ENCODE data around the gene PTPRN2. TPM values are rescaled to one million over a fixed set of nuclear protein-coding genes. Genes with fewer than 3 reads are reported as not detected.

PTPRN2 gene
- total and polyA plus RNA-seq, 2 of the 8 experiments (the other 6 are each of a cell fraction or from before 2014, with no cell fraction given): 2.6 to 4.5 TPM

DNA sequence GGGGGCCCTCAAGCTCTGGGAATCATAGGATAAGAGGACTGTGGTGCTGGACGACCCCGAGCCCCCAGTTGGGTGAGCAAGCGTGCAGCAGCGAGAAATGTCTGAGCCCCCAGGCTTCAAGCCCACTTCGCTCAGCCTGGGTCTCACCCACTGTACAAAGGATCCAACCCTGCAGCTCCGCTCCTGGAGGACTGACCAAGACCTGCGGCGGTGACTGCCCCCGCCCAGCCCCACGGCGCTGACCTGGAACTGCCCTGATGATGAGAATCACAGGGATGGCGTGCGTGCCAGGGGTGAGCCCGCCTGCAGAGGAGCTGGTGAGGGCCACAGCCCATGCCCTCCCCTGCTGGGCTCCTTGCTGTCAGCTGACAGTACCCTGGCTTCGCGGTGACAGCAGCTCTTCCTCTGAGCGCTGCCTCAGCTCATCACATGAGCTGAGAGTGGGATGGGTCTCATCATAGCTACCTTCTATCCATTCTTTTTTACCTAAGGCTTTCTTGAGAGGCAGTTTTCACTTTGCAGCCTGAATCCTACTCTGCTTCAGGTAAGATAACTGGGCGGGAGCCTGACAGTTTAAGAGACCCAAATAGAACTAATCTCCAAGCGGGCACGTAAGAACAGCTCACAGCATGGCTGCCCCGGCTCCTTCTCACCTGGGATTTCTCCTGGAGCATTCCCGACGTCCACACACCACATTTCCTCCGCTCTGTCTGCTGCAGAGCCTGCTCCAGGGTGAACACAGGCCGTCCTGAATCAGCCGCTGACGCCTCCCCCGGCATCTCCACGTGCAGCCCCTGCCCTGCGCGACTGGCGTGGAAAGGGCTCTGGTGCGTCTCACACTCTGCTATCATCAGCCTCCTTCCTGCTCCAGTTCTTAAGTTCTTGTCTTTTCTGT is 329.9 kb downstream of the PTPRN2 start:
- H4K5ac ChIP-seq (ENCODE audit: insufficient read length, low read depth, low read length): no peak overlapping the region
- no peak overlapping the region for H4K91ac ChIP-seq (replicated peaks; ENCODE audit: insufficient read length, low read length)
- H3K36me3 ChIP-seq (ENCODE audit: control insufficient read depth in 2 of 4, insufficient read depth in 4 of 4, low read length in 3 of 4): peaks cover 0 to 4% (median 0%) of the 10 kb centered on the region in 4 experiments; a peak in 1 of 8 replicates
- H3K18ac ChIP-seq (ENCODE audit: extremely low read depth, low read length): no peak overlapping the region
- no peak overlapping the region for H2AFZ ChIP-seq (ENCODE audit: low read length)
- H3K27me3 ChIP-seq (replicated peaks in 1 of 4; ENCODE audit: control insufficient read depth in 3 of 4, extremely low read depth in 1 of 4, insufficient read depth in 3 of 4, low read length in 3 of 4): no peaks in the 10 kb centered on the region
- no peak overlapping the region for H2BK120ac ChIP-seq (replicated peaks; ENCODE audit: low read depth, low read length)
- H4K8ac ChIP-seq (ENCODE audit: extremely low read depth, insufficient read depth, low read length): no peak overlapping the region
- no peak for DNase-seq (ENCODE audit: low read depth in 1 of 2, low spot score in 2 of 2)
- peaks cover 8% of the 10 kb centered on the region for H3K23me2 ChIP-seq (ENCODE audit: low read depth, low read length)
- H2BK15ac ChIP-seq (ENCODE audit: low read length): no peak overlapping the region
- no peak overlapping the region for H2BK12ac ChIP-seq (ENCODE audit: low read depth, low read length)
- H3K23ac ChIP-seq (ENCODE audit: insufficient read length): no peak overlapping the region
- H4K20me1 ChIP-seq (replicated peaks in 1 of 2; ENCODE audit: control insufficient read depth in 1 of 2, insufficient read depth in 2 of 2, low read length in 2 of 2): peaks cover 0 to 7% of the 10 kb centered on the region in 2 experiments
- no peak overlapping the region for H3K4me2 ChIP-seq (ENCODE audit: insufficient read depth in 1 of 2, low read depth in 2 of 2, low read length in 2 of 2)
- no peak overlapping the region for H3K27ac ChIP-seq (ENCODE audit: low read depth, low read length)
- no peak overlapping the region for H3K14ac ChIP-seq (ENCODE audit: insufficient read length)
- peaks cover 0 to 3% (median 0%) of the 10 kb centered on the region in 4 experiments; a peak in 1 of 7 replicates for H3K4me1 ChIP-seq (replicated peaks in 1 of 4; ENCODE audit: control insufficient read depth in 3 of 4, insufficient read depth in 4 of 4, low read length in 3 of 4)
- H3K79me2 ChIP-seq (ENCODE audit: control insufficient read depth in 1 of 2, insufficient read depth in 2 of 2, low read length in 2 of 2): peaks cover 0 to 8% of the 10 kb centered on the region in 2 experiments; a peak in 2 of 4 replicates
- no peak overlapping the region for H2BK20ac ChIP-seq (ENCODE audit: low read length)
- no peak overlapping the region for H2AK5ac ChIP-seq (ENCODE audit: low read depth, low read length)
- H2BK5ac ChIP-seq (ENCODE audit: low read depth, low read length): no peak overlapping the region
- no peak overlapping the region for H3K56ac ChIP-seq (replicated peaks; ENCODE audit: insufficient read length, low read depth, low read length)
- no peaks in the 10 kb centered on the region; the same call in none of the 2 replicates for H3K79me1 ChIP-seq (ENCODE audit: low read depth, low read length)
- H3K9ac ChIP-seq (replicated peaks in 1 of 4; ENCODE audit: extremely low read depth in 1 of 4, low read depth in 3 of 4, low read length in 3 of 4): no peak overlapping the region
- ChIA-PET POLR2A (ENCODE audit: partially characterized antibody) (no interaction called here), CTCF (ENCODE audit: partially characterized antibody) (interaction anchor here (0.6 to 1.0 kb wide), 2 partner anchors 29 to 37 kb away, joined by 3 read pairs; no protein-coding TSS in a partner anchor)
- H3K4me3 ChIP-seq (ENCODE audit: extremely low read depth in 1 of 4, insufficient read depth in 2 of 4, low read depth in 3 of 4, low read length in 4 of 4): no peak overlapping the region
- FAIRE-seq: no peak
- H3K4ac ChIP-seq (replicated peaks; ENCODE audit: insufficient read length, low read depth, low read length): no peak overlapping the region
- WGBS, 2 experiments (ENCODE audit: extremely low coverage in 1 of 2, insufficient coverage in 1 of 2, insufficient read length in 1 of 2, insufficient replicate concordance in 2 of 2, low coverage in 1 of 2, low lambda C conversion rate in 2 of 2, missing lambda C conversion rate in 1 of 2): 89% methylated on average over 29 of the region's 33 CpGs; no CpG with 5 or more reads in 1 of the 2 experiments
- H3K9me3 ChIP-seq (ENCODE audit: insufficient read depth in 2 of 2, low read depth in 1 of 2, low read length in 1 of 2): peaks cover 21 to 64% of the 10 kb centered on the region in 2 experiments
- TF ChIP-seq SP4 (IDR thresholded peaks at IDR 0.05; ENCODE audit: low read length) (no peak), TBP (IDR thresholded peaks at IDR 0.05; ENCODE audit: low read depth, low read length) (no peak), SIN3A (conservative IDR thresholded peaks at IDR 0.05 in 1 of 2, IDR thresholded peaks at IDR 0.05 in 1 of 2; ENCODE audit: low read depth in 1 of 2, low read length in 2 of 2) (no peak), ZNF274 (IDR thresholded peaks at IDR 0.05; ENCODE audit: borderline replicate concordance, extremely low read depth, low read length) (no peak), GABPA (IDR thresholded peaks at IDR 0.05; ENCODE audit: borderline replicate concordance, insufficient read depth, low read length) (no peak), JUN (IDR thresholded peaks at IDR 0.05; ENCODE audit: low read depth, low read length) (no peak), CHD2 (IDR thresholded peaks at IDR 0.05; ENCODE audit: low read length) (no peak), RBBP5 (IDR thresholded peaks at IDR 0.05; ENCODE audit: borderline replicate concordance, low read depth, low read length) (no peak), NRF1 (IDR thresholded peaks at IDR 0.05; ENCODE audit: low read depth, low read length) (no peak)
- TF ChIP-seq, protein P1, sequence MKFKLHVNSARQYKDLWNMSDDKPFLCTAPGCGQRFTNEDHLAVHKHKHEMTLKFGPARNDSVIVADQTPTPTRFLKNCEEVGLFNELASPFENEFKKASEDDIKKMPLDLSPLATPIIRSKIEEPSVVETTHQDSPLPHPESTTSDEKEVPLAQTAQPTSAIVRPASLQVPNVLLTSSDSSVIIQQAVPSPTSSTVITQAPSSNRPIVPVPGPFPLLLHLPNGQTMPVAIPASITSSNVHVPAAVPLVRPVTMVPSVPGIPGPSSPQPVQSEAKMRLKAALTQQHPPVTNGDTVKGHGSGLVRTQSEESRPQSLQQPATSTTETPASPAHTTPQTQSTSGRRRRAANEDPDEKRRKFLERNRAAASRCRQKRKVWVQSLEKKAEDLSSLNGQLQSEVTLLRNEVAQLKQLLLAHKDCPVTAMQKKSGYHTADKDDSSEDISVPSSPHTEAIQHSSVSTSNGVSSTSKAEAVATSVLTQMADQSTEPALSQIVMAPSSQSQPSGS (IDR thresholded peaks at IDR 0.05; ENCODE audit: low read length): no peak

All from H1 (cell line).